GM12865 (cell line): ENCODE data around the gene EPS8.
A peak's percentile ranks its signal among the peaks of the same experiment; 100 is the strongest.

Experiments used
- DNase-seq: peaks from one replicate; pipeline ENCODE4 v3.0.0; 2010; ENCODE audit warnings: low read depth
- H3K4me3 ChIP-seq: 2 replicates; pipeline ENCODE4 v1.5.1; 2011; ENCODE audit warnings: mild to moderate bottlenecking, low read depth, low read length, control low read depth
- TF ChIP-seq, protein P1 (sequence below): IDR thresholded peaks from 2 replicates; pipeline ENCODE4 v1.5.1; 2011; ENCODE audit warnings: low read length, control low read depth, low read depth, inconsistent platforms; ENCODE audit not compliant: insufficient read depth; ENCODE audit errors: missing control alignments

EPS8 gene

DNA sequence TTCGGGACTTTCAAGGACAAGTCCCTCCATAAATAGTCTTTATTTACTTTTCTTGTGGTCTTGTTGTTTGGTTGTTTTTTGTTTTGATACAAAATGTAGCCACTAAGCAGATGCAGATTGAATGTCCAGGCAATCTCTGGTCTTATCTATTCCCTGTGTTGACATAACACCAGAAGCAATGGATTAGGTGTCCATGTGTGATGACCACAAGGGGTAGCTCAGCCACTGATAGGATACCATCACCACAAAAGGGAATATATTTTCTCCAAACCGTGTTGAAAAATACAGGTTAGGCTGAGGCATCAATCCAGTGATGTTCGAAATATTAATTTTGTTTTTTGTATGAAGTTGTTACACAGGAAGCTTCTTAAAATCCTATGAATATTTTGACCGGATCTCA lies 196.3 kb downstream of the EPS8 start:
- TF ChIP-seq, protein P1, sequence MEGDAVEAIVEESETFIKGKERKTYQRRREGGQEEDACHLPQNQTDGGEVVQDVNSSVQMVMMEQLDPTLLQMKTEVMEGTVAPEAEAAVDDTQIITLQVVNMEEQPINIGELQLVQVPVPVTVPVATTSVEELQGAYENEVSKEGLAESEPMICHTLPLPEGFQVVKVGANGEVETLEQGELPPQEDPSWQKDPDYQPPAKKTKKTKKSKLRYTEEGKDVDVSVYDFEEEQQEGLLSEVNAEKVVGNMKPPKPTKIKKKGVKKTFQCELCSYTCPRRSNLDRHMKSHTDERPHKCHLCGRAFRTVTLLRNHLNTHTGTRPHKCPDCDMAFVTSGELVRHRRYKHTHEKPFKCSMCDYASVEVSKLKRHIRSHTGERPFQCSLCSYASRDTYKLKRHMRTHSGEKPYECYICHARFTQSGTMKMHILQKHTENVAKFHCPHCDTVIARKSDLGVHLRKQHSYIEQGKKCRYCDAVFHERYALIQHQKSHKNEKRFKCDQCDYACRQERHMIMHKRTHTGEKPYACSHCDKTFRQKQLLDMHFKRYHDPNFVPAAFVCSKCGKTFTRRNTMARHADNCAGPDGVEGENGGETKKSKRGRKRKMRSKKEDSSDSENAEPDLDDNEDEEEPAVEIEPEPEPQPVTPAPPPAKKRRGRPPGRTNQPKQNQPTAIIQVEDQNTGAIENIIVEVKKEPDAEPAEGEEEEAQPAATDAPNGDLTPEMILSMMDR = no peak
- H3K4me3 ChIP-seq = no peak overlapping the region
- no peak for DNase-seq

DNA sequence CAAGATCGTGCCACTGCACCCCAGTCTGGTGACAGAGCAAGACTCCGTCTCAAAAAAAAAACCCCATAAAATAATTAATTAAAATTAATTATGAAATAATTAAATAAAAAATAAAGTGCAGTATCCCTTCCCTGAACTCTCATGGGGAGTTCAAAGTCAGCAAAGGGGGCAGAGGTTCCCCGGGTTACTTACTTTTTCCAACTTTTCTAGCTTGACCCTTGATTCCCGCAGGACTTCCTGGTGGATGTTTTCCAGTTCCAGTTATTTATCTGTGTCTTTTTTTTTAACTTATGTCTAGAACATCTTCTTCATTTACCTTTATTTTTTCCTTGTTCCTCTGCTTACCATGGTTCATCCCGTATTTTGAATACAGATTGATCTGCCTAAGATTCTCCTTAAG lies 197.4 kb downstream of the EPS8 start:
- TF ChIP-seq, protein P1 = no peak
- H3K4me3 ChIP-seq = no peak overlapping the region
- DNase-seq = no peak

DNA sequence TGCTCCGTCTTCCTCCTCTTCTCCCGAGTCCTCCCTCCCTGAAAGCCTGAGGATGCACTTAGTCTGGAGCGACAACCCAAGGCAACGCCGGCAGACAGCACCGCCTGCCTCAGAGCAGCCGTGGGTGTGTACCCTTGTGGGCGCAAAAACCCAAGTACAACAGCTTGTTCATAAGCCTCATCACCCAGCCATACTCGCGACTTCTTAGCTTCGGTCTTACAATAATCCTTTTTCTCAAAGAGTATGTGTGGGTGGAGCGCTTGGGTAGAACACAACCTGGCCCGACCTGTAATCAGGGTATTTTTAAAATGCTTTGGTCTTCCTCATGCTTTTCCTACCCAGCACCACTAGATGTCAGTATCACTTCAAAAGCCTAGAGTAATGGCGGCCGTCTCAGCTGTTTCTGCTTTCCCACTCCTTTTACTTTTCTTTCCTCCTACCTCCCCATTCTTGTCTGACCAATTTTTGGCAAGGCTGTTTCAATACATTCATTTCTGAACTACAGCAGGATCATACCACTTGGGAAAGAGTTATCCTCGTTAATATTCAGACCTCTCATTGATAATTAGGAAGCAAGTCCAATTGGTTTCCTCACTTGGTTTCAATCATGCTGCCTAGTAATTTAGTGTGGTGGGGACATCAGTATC lies 198.9 kb downstream of the EPS8 start:
- peak; percentile 79 for DNase-seq
- peak overlapping the region; percentile 25; the same call in 1 of the 2 replicates for H3K4me3 ChIP-seq

DNA sequence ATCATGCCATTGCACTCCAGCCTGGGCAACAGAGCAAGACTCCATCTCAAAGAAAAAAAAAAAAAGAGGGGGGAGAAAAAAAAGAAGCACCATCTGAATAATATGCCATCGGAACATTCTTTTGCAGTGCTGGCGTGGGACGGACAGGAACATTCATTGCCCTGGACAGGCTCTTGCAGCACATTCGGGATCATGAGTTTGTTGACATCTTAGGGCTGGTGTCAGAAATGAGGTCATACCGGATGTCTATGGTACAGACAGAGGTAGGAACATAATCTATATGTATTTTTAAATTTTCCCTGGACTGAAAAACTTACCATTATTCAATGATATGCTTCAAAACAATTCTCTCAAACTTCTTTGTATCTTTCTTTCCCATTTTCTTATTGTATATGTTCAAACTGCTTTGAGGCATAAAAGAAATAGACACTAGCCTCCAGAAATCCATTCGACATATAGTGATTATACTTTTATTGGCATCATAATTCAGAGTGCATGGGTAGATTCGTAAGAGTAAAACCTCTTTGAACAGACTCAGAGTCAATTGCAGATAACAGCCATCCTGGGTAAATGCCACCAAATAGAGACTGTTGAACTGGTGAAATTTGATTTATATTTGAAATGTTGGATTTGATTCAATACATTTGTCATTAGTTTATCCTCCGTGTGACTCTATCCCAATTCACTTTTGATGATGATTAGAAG lies 199.7 kb downstream of the EPS8 start:
- TF ChIP-seq, protein P1 = no peak
- no peak for DNase-seq
- no peak overlapping the region for H3K4me3 ChIP-seq

More for the DNA sequence above, 198.9 kb downstream of the EPS8 start:
- TF ChIP-seq, protein P1 = peak; percentile 85

DNA sequence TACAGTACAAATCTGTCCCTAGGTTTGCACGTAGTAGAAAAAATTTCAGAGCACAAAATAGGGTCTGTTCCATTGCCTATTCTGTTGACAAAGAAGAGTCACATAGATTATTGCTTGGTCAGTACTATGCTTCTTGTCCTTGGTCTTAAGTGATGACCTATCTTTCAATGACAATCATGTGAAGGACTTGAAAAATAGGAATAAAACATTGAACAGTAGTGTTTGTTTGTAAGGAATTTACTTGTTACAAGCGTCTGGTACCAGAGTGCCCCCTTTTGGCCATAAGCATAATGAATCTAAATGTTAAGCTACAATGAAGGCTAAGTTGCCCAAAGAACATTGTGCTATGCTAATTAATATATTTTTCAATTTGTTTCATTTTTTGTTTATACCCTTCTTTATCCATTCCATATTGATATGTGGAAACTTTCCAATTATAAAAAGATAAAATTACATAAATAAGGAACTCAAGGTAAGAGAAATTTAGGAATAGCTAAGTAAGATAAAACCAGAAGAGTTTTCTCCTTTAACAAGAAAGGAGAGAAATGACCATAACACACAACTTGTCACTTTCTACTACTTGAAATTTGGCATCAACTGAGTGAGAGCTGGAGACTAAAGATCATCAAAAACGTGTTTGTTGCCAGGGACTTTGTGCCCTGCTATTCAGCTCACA lies 204.7 kb downstream of the EPS8 start:
- H3K4me3 ChIP-seq = no peak overlapping the region
- TF ChIP-seq, protein P1 = peak; percentile 67
- peak; percentile 84 for DNase-seq

DNA sequence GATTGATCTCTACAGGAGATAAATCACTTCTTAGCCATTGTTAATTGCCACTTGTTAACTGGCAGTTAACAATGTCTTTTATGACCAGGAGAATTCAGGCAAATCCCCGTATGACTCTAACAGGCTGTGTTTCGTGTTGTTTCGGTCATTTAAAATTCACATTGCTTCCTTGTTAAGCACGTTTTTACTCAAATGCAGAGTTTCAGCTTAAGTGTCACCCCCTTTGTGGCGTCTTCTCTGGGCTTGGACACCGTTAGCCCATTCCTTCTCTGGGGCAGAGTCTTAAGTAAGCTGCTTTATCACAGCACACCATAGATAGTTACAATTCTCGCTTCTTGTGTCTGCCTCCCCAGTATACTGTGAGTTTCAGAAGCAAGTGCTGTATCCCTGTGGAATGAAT lies 205.4 kb downstream of the EPS8 start:
- TF ChIP-seq, protein P1 = no peak
- DNase-seq = no peak
- H3K4me3 ChIP-seq = no peak overlapping the region
